Thyroid gland (tissue), 4 donors: ENCODE measurements around the gene CUL5. TPM values are rescaled to one million over a fixed set of nuclear protein-coding genes. Genes with fewer than 3 reads are reported as not detected.

Experiments
- DNase-seq, 2 donors: peaks; one replicate each; pipeline ENCODE4 v3.0.0-alpha.2; 2019
- H3K27ac ChIP-seq, 3 donors: fragments of 200-600 bp; sonication (generic); 1 replicate in 2 of 3; 2 replicates in 1 of 3; pipeline ENCODE4 v1.5.1; 2016 to 2019; ENCODE audit warnings: mild to moderate bottlenecking in 1 of 3, moderate library complexity in 1 of 3
- H3K27me3 ChIP-seq: fragments of 200-600 bp; sonication (generic); one replicate; pipeline ENCODE4 v1.5.1; 2019
- H3K36me3 ChIP-seq, 2 donors: fragments of 200-600 bp; sonication (generic); one replicate each; pipeline ENCODE4 v1.5.1; 2016 to 2019
- H3K4me1 ChIP-seq, 2 donors: fragments of 200-600 bp; sonication (generic); one replicate each; pipeline ENCODE4 v1.5.1; 2017 to 2019
- H3K4me3 ChIP-seq, 3 donors: fragments of 200-600 bp; sonication (generic); replicated peaks in 1 of 3; 1 replicate in 2 of 3; 2 replicates in 1 of 3; pipeline ENCODE4 v1.5.1; 2016; ENCODE audit warnings: mild to moderate bottlenecking in 1 of 3
- H3K9me3 ChIP-seq: fragments of 200-600 bp; sonication (generic); one replicate; pipeline ENCODE4 v1.5.1; 2017
- POLR2A ChIP-seq, 2 donors: fragments of 450-650 bp; IDR thresholded peaks; one replicate each; pipeline ENCODE4 v1.6.1; 2017; ENCODE audit warnings: antibody characterized with exemption in 2 of 2, mild to moderate bottlenecking in 2 of 2, moderate library complexity in 1 of 2
- WGBS, 2 donors: methylation state at CpG; one replicate each; pipeline ENCODE4 v1.1.5; 2017; 5-methylcytosine and 5-hydroxymethylcytosine counted together
- intact Hi-C: fragments of 100-400 bp; cut with DNase I; formaldehyde crosslinking; loops from one replicate; pipeline ENCODE4 v1.15.1; 2023
- total RNA-seq, 4 donors: library from RNA; depleted of rRNA; stranded (reverse); fragments of >200 nt; gene quantifications; one replicate each; pipeline ENCODE4 v1.2.3, GENCODE V29; 2016
- TF ChIP-seq, protein P1 (sequence below), 6 experiments: fragments of 200-600 bp in 3 of 6; fragments of 450-650 bp in 3 of 6; sonication (generic) in 3 of 6; IDR thresholded peaks; one replicate each; pipeline ENCODE4 v1.5.1; 2016 to 2019; ENCODE audit warnings: antibody characterized with exemption in 6 of 6, mild to moderate bottlenecking in 2 of 6, inconsistent platforms in 1 of 6, moderate library complexity in 1 of 6

Gene CUL5
- total RNA-seq, 4 donors from 2014 or later = 39.5 to 57.0 (median 45.4) TPM

DNA sequence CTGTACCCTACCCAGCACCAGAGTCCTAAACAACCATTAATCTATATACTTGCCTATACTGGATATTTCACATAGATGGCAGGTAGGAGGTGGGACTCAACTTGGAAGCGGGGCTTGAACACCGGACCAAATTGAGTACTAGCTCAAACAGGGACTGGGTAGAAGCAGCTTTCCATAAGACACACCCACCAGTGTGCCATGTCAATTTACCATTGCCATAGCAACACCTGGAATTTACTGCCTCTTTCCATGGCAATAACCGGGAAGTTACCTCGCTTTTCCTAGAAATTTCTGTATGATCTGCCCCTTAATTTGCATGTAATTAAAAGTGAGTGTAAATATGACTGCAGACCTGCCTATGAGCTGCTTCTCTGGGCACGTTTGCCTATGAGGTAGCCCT is 38.6 kb upstream of the CUL5 start:
- H3K9me3 ChIP-seq = no peaks in the 10 kb centered on the region
- H3K4me1 ChIP-seq = no peaks in the 10 kb centered on the region
- H3K4me3 ChIP-seq = no peak overlapping the region
- no peak for TF ChIP-seq POLR2A (IDR thresholded peaks at IDR 0.05)
- TF ChIP-seq, protein P1, sequence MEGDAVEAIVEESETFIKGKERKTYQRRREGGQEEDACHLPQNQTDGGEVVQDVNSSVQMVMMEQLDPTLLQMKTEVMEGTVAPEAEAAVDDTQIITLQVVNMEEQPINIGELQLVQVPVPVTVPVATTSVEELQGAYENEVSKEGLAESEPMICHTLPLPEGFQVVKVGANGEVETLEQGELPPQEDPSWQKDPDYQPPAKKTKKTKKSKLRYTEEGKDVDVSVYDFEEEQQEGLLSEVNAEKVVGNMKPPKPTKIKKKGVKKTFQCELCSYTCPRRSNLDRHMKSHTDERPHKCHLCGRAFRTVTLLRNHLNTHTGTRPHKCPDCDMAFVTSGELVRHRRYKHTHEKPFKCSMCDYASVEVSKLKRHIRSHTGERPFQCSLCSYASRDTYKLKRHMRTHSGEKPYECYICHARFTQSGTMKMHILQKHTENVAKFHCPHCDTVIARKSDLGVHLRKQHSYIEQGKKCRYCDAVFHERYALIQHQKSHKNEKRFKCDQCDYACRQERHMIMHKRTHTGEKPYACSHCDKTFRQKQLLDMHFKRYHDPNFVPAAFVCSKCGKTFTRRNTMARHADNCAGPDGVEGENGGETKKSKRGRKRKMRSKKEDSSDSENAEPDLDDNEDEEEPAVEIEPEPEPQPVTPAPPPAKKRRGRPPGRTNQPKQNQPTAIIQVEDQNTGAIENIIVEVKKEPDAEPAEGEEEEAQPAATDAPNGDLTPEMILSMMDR (IDR thresholded peaks at IDR 0.05) = no peak
- intact Hi-C loops = no loop called here
- no peak for DNase-seq
- no peaks in the 10 kb centered on the region for H3K27me3 ChIP-seq
- H3K36me3 ChIP-seq = no peaks in the 10 kb centered on the region
- H3K27ac ChIP-seq = no peak overlapping the region
- 79 to 88% methylated on average over 5 of the region's 5 CpGs for WGBS, 2 donors

- Histone ChIP-seq H3K4me1 (no peaks in the 10 kb centered on the region), H3K36me3 (no peaks in the 10 kb centered on the region), H3K27me3 (no peaks in the 10 kb centered on the region), H3K9me3 (no peaks in the 10 kb centered on the region), H3K4me3 (no peak overlapping the region), H3K27ac (no peak overlapping the region)
- TF ChIP-seq POLR2A (IDR thresholded peaks at IDR 0.05) = no peak
- TF ChIP-seq, protein P1 (IDR thresholded peaks at IDR 0.05) = no peak
- intact Hi-C loops = no loop called here
- DNase-seq = no peak
- 88 to 95% methylated on average over 1 of the region's 1 CpG for WGBS, 2 donors
Observed at GRCh38 chr11:107973641-107974040, 35.1 kb upstream of the CUL5 start.

- Histone ChIP-seq H3K4me1 (no peaks in the 10 kb centered on the region), H3K27ac (no peak overlapping the region), H3K9me3 (no peaks in the 10 kb centered on the region), H3K4me3 (no peak overlapping the region), H3K36me3 (no peaks in the 10 kb centered on the region), H3K27me3 (no peaks in the 10 kb centered on the region)
- TF ChIP-seq POLR2A (IDR thresholded peaks at IDR 0.05) = no peak
- TF ChIP-seq, protein P1 (IDR thresholded peaks at IDR 0.05) = no peak
- no peak for DNase-seq
- 72 to 76% methylated on average over 5 of the region's 5 CpGs for WGBS, 2 donors
- intact Hi-C loops = no loop called here
Observed at GRCh38 chr11:107988397-107989158, 20.1 kb upstream of the CUL5 start.

DNA sequence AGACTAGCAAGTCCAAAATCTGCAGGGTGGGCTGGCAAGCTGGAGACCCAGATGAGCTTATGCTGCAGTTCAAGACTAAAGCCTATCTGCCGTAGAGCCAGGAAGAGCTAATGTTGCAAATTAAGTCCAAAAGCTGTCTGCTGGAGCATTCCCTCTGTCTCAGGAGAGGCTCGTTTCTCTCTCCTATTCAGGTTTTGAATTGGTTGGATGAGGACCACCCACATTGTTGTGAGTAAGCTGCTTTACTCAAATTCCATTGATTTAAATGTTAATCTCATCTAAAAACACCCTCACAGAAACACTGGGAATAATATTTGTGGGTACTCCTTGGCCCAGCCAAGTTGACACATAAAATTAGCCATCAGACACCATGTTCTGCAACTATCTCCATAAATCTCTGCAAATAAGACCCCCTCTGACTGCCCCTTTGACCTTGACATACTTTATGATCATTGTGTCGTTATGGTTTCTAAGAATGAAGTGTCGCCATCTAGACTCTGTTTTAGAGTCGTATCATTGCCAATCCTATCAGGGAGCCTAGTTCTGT is 16.8 kb upstream of the CUL5 start:
- Histone ChIP-seq H3K27ac (no peak overlapping the region), H3K36me3 (no peaks in the 10 kb centered on the region), H3K4me3 (no peak overlapping the region), H3K4me1 (no peaks in the 10 kb centered on the region), H3K27me3 (no peaks in the 10 kb centered on the region), H3K9me3 (no peaks in the 10 kb centered on the region)
- TF ChIP-seq, protein P1 (IDR thresholded peaks at IDR 0.05) = no peak
- TF ChIP-seq POLR2A (IDR thresholded peaks at IDR 0.05) = no peak
- WGBS, 2 donors = 60 to 65% methylated on average over 5 of the region's 5 CpGs
- no peak for DNase-seq
- intact Hi-C loops = no loop called here

DNA sequence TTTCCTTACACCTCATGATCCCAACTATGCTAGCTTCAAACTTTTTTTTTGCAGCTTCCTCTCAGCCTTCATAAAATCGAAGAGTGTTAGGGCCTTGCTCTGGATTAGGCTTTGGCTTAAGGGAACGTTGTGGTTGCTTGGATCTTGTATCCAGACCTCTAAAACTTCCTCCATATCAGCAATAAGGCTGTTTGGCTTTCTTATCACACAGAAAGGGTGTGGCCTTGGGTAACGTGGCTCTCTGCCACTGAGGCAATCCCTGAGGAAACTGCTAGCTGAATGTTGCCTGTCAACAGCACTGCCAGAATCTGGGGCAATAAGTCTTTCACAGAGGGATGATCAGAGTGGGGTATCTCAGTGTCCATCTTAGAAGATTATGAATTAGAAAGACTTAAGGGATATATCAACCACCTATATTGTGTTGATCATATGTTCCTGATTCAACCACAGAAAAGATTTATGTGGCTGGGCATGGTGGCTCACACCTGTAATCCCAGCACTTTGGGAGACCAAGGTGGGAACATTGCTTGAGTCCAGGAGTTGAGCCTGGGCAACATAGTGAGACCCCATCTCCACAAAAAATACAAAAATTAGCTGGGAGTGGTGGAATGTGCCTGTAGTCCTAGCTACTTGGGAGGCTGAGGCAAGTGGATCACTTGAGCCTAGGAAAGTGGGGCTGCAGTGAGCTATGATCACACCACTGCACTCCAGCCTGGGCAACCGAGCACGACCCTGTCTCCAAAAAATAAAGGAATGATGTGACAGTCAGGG is 12.5 kb upstream of the CUL5 start:
- DNase-seq = no peak
- no peak for TF ChIP-seq POLR2A (IDR thresholded peaks at IDR 0.05)
- TF ChIP-seq, protein P1 (IDR thresholded peaks at IDR 0.05) = no peak
- Histone ChIP-seq H3K4me3 (no peak overlapping the region), H3K27ac (no peak overlapping the region), H3K4me1 (no peaks in the 10 kb centered on the region), H3K9me3 (no peaks in the 10 kb centered on the region), H3K36me3 (no peaks in the 10 kb centered on the region), H3K27me3 (no peaks in the 10 kb centered on the region)
- intact Hi-C loops = no loop called here
- 53 to 78% methylated on average over 4 to 5 of the region's 5 CpGs for WGBS, 2 donors
